ENCODE measurements around the gene ADAMTSL1.
A peak's percentile ranks its signal among the peaks of the same experiment; 100 is the strongest.
"Not testable (repeated sequence)": the region's sequence is repeated elsewhere in the genome, so short reads cannot be mapped to it uniquely, and the experiment has no call there.

ADAMTSL1 gene

GRCh38 chr9:18922161-18922885, 448.4 kb downstream of the ADAMTSL1 start:
- DNase-seq: no peak

DNA sequence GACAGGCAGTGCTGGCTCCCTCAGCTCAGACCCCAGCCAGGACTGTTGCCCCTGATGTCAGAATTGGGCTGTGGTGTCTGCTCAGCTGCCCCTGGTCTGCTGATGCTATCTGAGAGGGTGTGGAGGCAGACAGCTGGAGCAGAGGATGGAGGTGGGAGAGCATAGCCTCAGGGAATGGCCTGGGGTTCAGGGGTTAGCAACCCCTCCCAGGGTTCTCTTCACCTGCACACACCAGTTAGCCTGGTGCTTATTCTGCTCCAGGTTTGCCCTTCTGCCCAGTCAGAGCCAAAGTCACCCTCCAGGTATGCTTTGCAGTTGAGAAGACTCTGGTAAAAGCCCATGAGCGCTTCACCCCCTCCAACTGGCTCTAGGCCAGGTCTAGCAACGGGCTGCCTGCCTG, 449.2 kb downstream of the ADAMTSL1 start:
- no peak for DNase-seq

DNA sequence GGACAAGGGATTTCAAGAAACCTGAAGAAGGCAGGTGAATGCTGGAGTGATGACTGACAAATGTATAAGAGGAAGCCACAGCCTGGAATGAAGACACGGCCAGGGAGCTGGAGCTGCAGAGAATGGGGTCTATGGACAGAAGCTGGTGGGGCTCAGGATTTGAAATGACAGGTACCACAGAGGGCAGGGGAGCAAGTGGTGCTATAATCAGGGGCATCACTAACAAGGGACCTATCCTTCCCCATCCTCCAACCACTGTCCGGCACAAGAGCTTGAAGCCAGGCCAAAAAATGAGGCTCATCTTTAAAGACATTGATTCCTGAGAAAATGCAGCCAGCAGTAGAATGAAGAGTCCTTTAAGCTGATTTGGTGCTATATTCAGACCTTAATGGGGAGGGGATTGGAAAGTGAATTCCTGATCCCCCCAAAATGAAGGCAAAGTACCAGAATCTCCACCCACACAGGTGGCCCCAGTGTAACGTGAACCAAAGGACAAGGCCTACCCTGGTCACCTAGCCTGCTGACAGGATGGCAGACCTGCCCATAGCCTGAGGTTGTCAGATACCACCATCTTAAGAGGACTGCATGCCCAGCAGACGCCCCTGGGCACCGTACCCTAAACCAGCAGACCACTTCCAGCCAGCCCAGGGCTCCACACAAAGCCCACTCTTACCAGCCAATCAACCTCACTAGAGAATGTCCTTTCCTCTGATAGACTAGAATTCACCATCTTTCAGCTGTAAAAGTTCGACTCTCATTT, 449.9 kb downstream of the ADAMTSL1 start:
- no peak for DNase-seq

DNA sequence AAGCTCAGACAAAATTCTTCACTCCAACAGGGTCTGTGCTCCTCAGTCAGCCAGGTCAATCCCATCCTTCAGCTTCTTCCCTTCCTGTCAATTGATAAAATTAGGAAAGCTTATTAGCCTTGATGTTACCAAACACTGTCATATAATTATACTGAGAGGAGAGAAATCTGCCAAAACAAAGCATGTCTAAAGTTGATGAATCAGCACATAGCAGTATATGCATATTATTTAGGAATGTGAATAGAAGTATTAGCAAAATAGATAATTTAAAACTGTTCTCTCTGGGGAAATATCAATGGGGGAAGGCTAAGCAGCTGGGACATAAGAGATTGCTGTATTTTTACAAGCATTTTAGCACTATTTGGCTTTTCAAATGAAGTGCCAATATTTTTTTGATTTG, 451.9 kb downstream of the ADAMTSL1 start:
- DNase-seq: no peak

DNA sequence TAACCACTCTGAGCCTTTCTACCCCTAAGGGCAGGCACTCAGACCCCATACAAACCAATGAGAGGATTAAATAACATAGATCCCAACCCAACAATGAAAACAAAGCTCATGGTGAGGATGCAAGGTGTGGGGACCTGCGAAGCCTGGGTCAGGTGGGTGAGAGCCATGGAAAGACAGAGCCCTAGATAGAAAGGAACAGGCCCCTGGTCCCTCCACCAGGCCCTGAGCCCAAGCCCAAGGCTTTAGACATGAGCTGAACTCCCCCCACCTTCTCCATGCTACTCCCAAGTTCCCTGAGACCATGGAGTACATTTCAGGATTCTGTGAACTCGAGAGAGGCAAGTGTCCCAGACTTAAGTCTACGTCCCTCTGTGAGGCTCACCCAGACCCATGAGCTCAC, 452.6 kb downstream of the ADAMTSL1 start:
- DNase-seq: no peak

DNA sequence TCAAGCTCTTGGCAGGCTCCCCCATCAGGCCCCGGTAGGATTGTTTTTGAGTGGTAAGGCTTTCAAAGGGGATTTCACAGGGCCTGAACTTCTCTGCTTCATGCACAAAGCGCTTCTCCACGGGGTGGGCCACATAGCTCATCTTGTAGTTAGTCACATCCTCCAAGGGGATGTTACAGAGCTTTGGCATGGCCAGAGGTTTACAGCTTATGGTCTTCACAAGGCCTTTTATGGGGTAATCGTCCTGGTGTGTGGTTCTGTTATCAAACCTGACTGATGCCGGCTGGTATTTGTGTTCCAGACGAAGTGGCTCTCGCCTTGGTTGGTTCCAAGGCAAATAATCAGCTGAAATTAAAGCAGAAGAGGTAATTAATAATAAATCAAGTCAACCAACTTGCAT, 454.8 kb downstream of the ADAMTSL1 start:
- DNase-seq: no peak

GRCh38 chr9:18930611-18931010, 456.7 kb downstream of the ADAMTSL1 start:
- DNase-seq: not testable (repeated sequence)

DNA sequence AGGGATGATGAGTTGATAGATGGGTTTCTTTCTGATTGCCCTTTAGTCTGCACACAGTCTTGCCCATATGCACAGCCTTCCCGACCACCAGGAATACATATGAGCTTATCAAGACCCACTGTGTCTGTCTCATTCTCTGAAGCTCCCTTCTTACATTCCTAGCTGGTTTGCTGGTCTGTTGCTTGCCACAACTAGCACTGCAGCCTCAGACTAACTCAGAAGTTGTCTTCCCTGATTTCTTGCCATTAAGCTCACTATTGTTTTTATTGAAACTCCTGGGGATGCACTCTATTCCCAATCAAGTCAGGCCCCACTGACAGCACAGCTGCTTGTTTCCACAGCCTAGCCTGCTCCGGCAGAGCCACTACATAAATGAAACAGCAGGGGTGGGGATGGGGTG, 461.6 kb downstream of the ADAMTSL1 start:
- DNase-seq: no peak

DNA sequence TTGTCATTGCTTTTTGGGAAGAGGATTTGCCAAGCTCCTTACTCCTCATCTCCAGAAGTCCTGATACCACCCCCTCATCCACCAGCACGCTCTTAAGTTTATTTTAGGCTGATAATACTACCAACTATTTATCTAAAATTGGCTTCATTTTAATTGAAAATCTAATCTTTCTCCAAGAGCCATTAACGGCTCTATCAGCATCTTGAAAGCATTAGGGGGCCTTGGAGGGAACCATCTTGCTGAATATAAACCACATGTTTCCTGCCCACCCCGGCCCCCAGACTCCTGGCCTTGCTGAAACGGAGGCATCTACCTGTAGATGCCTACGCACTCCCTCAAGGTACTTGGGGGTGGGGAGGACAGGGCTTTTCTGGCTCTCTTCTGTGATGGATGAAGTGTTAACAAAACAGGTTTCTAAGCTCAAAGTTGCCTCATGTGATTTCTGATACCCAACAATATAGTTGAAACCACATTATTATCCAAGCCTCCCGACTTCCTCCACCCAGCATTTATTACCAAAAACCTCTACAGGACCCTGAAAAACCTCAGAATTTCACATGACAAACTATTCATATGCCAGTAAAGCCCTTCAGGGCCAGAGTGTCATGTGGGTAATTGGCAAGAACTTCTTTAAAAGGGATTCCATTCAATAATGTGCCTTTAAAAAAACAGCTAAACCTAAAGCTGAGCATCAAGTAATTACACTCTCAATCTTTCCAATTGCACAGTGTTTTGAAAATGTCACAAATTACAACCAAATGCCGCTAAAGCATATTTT, 462.3 kb downstream of the ADAMTSL1 start:
- DNase-seq: no peak

DNA sequence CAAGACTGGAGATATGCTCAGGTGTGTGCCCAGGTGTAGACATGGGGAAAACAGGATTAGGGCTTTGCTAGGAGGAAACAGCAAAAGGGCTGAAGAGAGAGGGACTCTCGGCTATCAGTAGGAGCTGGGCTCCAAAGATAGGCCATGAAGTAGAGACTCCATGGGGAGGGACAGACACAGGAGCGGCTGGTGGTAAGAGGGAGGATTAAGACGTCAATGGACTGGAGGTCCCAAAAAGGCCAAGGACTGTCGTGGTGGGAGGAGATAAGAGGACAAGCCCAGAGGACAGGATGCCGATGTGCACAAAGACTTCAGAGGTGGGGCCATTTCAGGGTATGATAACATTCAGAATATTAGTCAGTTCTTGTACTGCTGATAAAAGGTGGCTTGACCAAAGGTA, 466.0 kb downstream of the ADAMTSL1 start:
- no peak for DNase-seq

DNA sequence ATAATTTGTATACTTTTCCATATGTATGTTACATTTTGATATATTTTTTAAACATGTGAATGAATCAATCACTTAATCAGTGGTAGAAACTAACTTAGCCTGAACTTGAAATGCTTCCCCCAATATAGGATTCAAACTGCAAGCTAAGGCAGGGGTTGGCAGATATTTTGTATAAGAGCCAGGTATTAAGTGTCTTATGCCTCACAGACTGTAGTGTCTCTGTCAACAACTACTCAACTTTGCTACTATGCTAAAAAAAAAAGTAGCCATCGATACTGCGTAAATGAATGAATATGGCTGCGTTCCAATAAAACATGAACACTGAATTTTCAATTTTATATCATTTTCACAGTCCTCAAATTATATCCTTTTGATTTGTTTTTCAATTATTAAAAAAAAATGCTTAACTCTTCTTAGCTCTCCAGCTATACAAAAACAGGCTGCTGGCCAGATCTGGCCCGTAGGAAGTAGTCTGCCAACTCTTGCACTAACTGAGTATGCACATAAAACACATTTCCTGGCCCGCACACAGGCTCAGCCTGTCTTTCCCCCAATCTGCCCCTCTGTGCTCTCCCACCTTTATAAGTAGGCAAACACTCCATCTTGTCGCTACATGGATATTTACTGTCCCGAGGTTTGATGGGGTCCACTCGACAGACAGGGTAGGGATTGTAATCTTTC, 467.2 kb downstream of the ADAMTSL1 start:
- DNase-seq: no peak

DNA sequence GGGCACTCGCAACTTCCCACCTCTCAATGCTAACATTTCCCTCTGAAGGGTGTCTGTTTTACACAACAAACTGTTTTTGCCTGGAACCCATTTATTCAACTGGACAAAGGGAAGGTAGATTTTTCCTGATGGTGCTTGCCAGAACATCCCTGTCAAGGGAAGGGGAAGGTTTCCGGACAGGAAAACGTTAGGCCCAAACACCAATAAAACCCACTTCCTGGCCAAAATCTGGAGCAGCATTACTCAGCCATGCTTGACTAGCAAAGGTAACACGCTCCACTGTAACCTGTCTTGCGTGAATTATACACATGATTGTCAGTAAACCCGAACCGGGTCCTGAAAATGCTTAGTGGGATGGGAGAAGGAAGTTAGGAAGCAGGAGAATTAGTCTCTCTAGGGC, 468.8 kb downstream of the ADAMTSL1 start:
- no peak for DNase-seq

GRCh38 chr9:18947892-18948339, 474.0 kb downstream of the ADAMTSL1 start:
- DNase-seq: peak; percentile 80 to 92 (median 87)

- DNase-seq: no peak
These were observed 478.0 kb downstream of the ADAMTSL1 start for GRCh38 chr9:18951936-18952335.

DNA sequence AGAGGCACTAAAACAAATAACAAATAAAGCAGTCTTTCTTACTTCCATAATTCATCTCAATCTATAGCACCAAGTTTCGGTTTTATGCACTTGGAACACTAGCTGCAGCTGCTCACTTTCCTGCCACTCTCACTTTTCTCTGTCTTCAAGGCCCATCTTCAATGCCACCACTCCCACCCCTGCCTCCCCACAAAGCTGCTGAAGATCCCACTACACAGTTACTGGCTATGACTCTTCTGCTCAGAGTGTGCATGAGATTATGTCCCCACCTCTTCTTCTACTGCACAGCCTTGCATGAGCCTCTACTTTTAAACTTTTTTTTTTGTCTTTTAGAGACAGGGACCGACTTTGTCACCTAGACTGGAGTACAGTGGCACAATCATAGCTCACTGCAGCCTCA, 481.7 kb downstream of the ADAMTSL1 start:
- no peak for DNase-seq

Measured in suppressor macrophage treated with lipopolysaccharide for 1 hour (primary cell).